AG04450 (cell line): ENCODE measurements around the gene ZSCAN21. TPM values are rescaled to one million over a fixed set of nuclear protein-coding genes. Genes with fewer than 3 reads are reported as not detected.
A peak's percentile ranks its signal among the peaks of the same experiment; 100 is the strongest.

ENCODE experiments used
- CTCF ChIA-PET: fragments of 300-600, 350-600 bp; formaldehyde crosslinking; extraction: SDS; loops from one replicate; lab custom pipeline; 2022; ENCODE audit warnings: antibody characterized with exemption, inconsistent platforms; lab: Charles Lee
- POLR2A ChIA-PET: fragments of 350-600 bp; formaldehyde crosslinking; extraction: SDS; loops from one replicate; lab custom pipeline; 2021; ENCODE audit warnings: antibody characterized with exemption, inconsistent platforms; lab: Yijun Ruan, JAX
- DNase-seq: peaks from one replicate; pipeline ENCODE4 v3.0.0-alpha.2; 2011; ENCODE audit warnings: low read depth, low spot score
- H3K27ac ChIP-seq: one replicate; pipeline ENCODE4 v1.5.1; 2012; ENCODE audit warnings: low read depth, low read length, control low read depth
- H3K27me3 ChIP-seq: one replicate; pipeline ENCODE4 v1.6.0; 2012; ENCODE audit warnings: low read length; ENCODE audit not compliant: control insufficient read depth, insufficient read depth
- H3K4me3 ChIP-seq: 2 replicates; pipeline ENCODE4 v1.5.1; 2011; ENCODE audit warnings: mild to moderate bottlenecking, low read depth, low read length, control low read depth
- H3K9me3 ChIP-seq: 2 replicates; pipeline ENCODE4 v1.5.1; 2012; ENCODE audit warnings: low read length; ENCODE audit not compliant: control insufficient read depth, insufficient read depth
- CTCF ChIP-seq: IDR thresholded peaks from 2 replicates; pipeline ENCODE4 v1.5.1; 2011; ENCODE audit warnings: low read depth, low read length, control low read depth, inconsistent platforms
- polyA plus RNA-seq: library from polyadenylated mRNA; depleted of rRNA; stranded (reverse); fragments of >200 nt; gene quantifications from 2 replicates; pipeline ENCODE4 v1.2.3, GENCODE V29; 2011

The ZSCAN21 gene
- polyA plus RNA-seq, 1 experiment = 15.2 TPM

DNA sequence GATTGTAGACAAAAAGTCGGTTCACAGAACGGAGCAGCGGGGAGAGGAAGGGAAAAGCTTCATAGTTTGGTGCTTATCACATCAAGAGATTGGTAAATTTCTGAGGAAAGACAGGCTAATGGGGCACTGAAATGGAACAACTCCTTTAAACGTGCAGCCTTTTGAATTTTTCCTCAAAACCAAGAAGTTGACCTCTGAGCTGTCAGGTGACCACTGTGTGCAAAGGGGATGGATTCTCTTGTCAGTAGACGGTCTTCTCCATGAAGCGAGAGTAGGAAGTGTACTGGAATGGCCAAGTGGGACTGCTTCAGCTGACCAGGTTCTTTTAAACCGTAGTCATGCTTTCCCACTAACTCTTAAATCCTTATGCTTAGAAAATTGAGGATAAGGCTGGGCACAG, 11.2 kb upstream of the ZSCAN21 start:
- no peak overlapping the region for H3K27ac ChIP-seq
- TF ChIP-seq CTCF = no peak
- DNase-seq = no peak
- H3K9me3 ChIP-seq = peaks cover 7% of the 10 kb centered on the region; the same call in 1 of the 2 replicates
- H3K27me3 ChIP-seq = no peaks in the 10 kb centered on the region
- no peak overlapping the region for H3K4me3 ChIP-seq
- ChIA-PET CTCF (no interaction called here), POLR2A (interaction anchor here (0.9 kb wide), 1 partner anchor 23 kb away, joined by 3 read pairs; no protein-coding TSS in a partner anchor)

- ChIA-PET POLR2A (interaction anchor here (0.5 kb wide), 1 partner anchor 19 kb away, joined by 4 read pairs; no protein-coding TSS in a partner anchor), CTCF (interaction anchor here (0.5 to 1.0 kb wide), 2 partner anchors 13 to 19 kb away, joined by 3 to 4 read pairs; no protein-coding TSS in a partner anchor)
- Histone ChIP-seq H3K9me3 (no peaks in the 10 kb centered on the region), H3K27ac (peak overlapping the region; percentile 21), H3K27me3 (no peaks in the 10 kb centered on the region), H3K4me3 (no peak overlapping the region)
- DNase-seq = no peak
- no peak for TF ChIP-seq CTCF
These were observed 9.0 kb upstream of the ZSCAN21 start for GRCh38 chr7:100040575-100040974.

GRCh38 chr7:100044718-100045117, 4.9 kb upstream of the ZSCAN21 start:
- ChIA-PET CTCF (no interaction called here), POLR2A (interaction anchor here (0.7 kb wide), 1 partner anchor 33 kb away, joined by 7 read pairs; no protein-coding TSS in a partner anchor)
- no peak for DNase-seq
- no peak for TF ChIP-seq CTCF
- no peak overlapping the region for H3K4me3 ChIP-seq
- no peaks in the 10 kb centered on the region for H3K9me3 ChIP-seq
- no peaks in the 10 kb centered on the region for H3K27me3 ChIP-seq
- H3K27ac ChIP-seq = no peak overlapping the region

- no peak for TF ChIP-seq CTCF
- ChIA-PET CTCF (interaction anchor here (0.5 to 11.8 kb wide), 2 partner anchors 55 to 266 kb away, joined by 3 to 174 read pairs; no protein-coding TSS in a partner anchor), POLR2A (interaction anchor here (1.7 kb wide), 1 partner anchor 13 kb away, joined by 7 read pairs; no protein-coding TSS in a partner anchor)
- no peak overlapping the region for H3K27ac ChIP-seq
- H3K9me3 ChIP-seq = no peaks in the 10 kb centered on the region
- no peak overlapping the region for H3K4me3 ChIP-seq
- no peaks in the 10 kb centered on the region for H3K27me3 ChIP-seq
- no peak for DNase-seq
These were observed 894 bp upstream of the ZSCAN21 start for GRCh38 chr7:100048680-100049079.

GRCh38 chr7:100051611-100052010, 2.0 kb downstream of the ZSCAN21 start:
- Histone ChIP-seq H3K4me3 (no peak overlapping the region), H3K9me3 (no peaks in the 10 kb centered on the region), H3K27ac (no peak overlapping the region), H3K27me3 (no peaks in the 10 kb centered on the region)
- no peak for DNase-seq
- CTCF ChIA-PET = interaction anchor here (1.1 to 11.8 kb wide), 5 partner anchors 16 to 138 kb away, joined by 3 to 174 read pairs (median 7); no protein-coding TSS in a partner anchor
- no peak for TF ChIP-seq CTCF
- POLR2A ChIA-PET = no interaction called here
